ENCODE results near the gene BEX5. TPM values are rescaled to one million over a fixed set of nuclear protein-coding genes. Genes with fewer than 3 reads are reported as not detected.

Gene BEX5
- total RNA-seq, 1 donor from 2014 or later, result 0.98 TPM

- Mint-ChIP-seq H3K27me3 (no peaks in the 10 kb centered on the region), H3K9me3 (no peaks in the 10 kb centered on the region), H3K4me1 (no peaks in the 10 kb centered on the region), H3K36me3 (ENCODE audit: low read depth) (no peaks in the 10 kb centered on the region), H3K27ac (no peak overlapping the region), H3K4me3 (no peak overlapping the region)
- intact Hi-C loops (cut with micrococcal nuclease), result no loop called here
- DNase-seq, result no peak
These were observed 40.0 kb downstream of the BEX5 start for GRCh38 chrX:102115748-102116147.

GRCh38 chrX:102113367-102113766 is 42.4 kb downstream of the BEX5 start:
- intact Hi-C loops (cut with micrococcal nuclease), result no loop called here
- H3K4me1 Mint-ChIP-seq, result no peaks in the 10 kb centered on the region

More at GRCh38 chrX:102113367-102113766, 42.4 kb downstream of the BEX5 start:
- H3K27ac Mint-ChIP-seq, result no peak overlapping the region
- H3K9me3 Mint-ChIP-seq, result no peaks in the 10 kb centered on the region
- no peak for DNase-seq
- H3K4me3 Mint-ChIP-seq, result no peak overlapping the region
- no peaks in the 10 kb centered on the region for H3K36me3 Mint-ChIP-seq (ENCODE audit: low read depth)
- no peaks in the 10 kb centered on the region for H3K27me3 Mint-ChIP-seq

Other genes with a start within 250 kb of the BEX5 start
- gene ZMAT1, start 223.9 kb downstream of the BEX5 start, total RNA-seq, result 0.57 and 0.75 TPM in 2 replicates
- not detected in 2 replicates for gene TCEAL2, start 30.3 kb downstream of the BEX5 start, total RNA-seq
- gene TCEAL6, start 13.5 kb downstream of the BEX5 start, total RNA-seq, result not detected in 2 replicates
- gene TCP11X1, start 59.3 kb upstream of the BEX5 start, total RNA-seq, result not detected in 2 replicates
- not detected in 2 replicates for gene NXF2, start 91.2 kb upstream of the BEX5 start, total RNA-seq